HCT116 (cell line): ENCODE data around the gene XYLT1. TPM values are rescaled to one million over a fixed set of nuclear protein-coding genes. Genes with fewer than 3 reads are reported as not detected.

Experiments
- ATAC-seq: fragments of 200-7000 bp; cut with Tn5 transposase; 2 replicates; pipeline ENCODE4 v1.9.1; 2020; ENCODE audit warnings: mild to moderate bottlenecking, moderate library complexity
- BruUV-seq: library from RNA; stranded (reverse); fragments of 400-500 nt; replicated peaks from 2 replicates; lab custom pipeline; 2021; lab: Mats Ljungman, UMichigan
- CTCF ChIA-PET: fragments of 300-600 bp; sonication (Branson Sonifier 250); formaldehyde crosslinking; loops from one replicate; lab custom pipeline; 2021; ENCODE audit warnings: antibody characterized with exemption; lab: Charles Lee
- POLR2A ChIA-PET: fragments of 300-600, 350-600 bp; sonication (Branson Sonifier 250); formaldehyde crosslinking; loops from one replicate; lab custom pipeline; 2021; ENCODE audit warnings: antibody characterized with exemption; lab: Charles Lee
- RAD21 ChIA-PET, 2 experiments: fragments of 300-600 bp; sonication (Branson Sonifier 250); formaldehyde crosslinking; loops; one replicate each; lab custom pipeline; 2023; ENCODE audit warnings: low total read pairs in 2 of 2; ENCODE audit not compliant: uncharacterized antibody in 2 of 2, unreplicated experiment in 2 of 2, low non-redundant PET in 1 of 2; lab: Charles Lee
- DNase-seq: peaks from one replicate; pipeline ENCODE4 v3.0.0-alpha.2; 2010; ENCODE audit warnings: low read depth, low spot score
- H2AFZ ChIP-seq: fragments of 200-600 bp; shearing (Covaris generic), sonication (generic); 2 replicates; pipeline ENCODE4 v1.6.1; 2017; ENCODE audit warnings: low read depth, mixed run types, mixed read lengths, antibody characterized with exemption, low read length; ENCODE audit not compliant: poor library complexity, severe bottlenecking
- H3K27ac ChIP-seq: 2 replicates; pipeline ENCODE4 v1.5.1; 2012; ENCODE audit warnings: low read depth, low read length
- H3K27me3 ChIP-seq: fragments of 200-600 bp; sonication (generic); 2 replicates; pipeline ENCODE4 v1.6.1; 2016; ENCODE audit warnings: mixed run types, low read length, mixed read lengths; ENCODE audit not compliant: insufficient read depth
- H3K36me3 ChIP-seq, 2 experiments: fragments of 200-500 bp in 1 of 2; fragments of 200-600 bp in 1 of 2; sonication (Bioruptor generic) in 1 of 2; sonication (generic) in 1 of 2; 2 replicates each; pipeline versions ENCODE4 v1.5.1 to v1.6.1; 2014 to 2016; ENCODE audit warnings: low read length in 2 of 2, inconsistent platforms in 1 of 2, mixed read lengths in 1 of 2, mixed run types in 1 of 2; ENCODE audit not compliant: insufficient read depth in 2 of 2, control insufficient read depth in 1 of 2
- H3K4me1 ChIP-seq, 2 experiments: fragments of 200-600 bp in 1 of 2; sonication (generic) in 1 of 2; 2 replicates each; pipeline versions ENCODE4 v1.5.1 to v1.6.1; 2012 to 2017; ENCODE audit warnings: low read length in 2 of 2, inconsistent platforms in 1 of 2, mild to moderate bottlenecking in 1 of 2, mixed read lengths in 1 of 2, mixed run types in 1 of 2, moderate library complexity in 1 of 2; ENCODE audit not compliant: insufficient read depth in 2 of 2, control insufficient read depth in 1 of 2
- H3K4me2 ChIP-seq: fragments of 200-600 bp; sonication (generic); 2 replicates; pipeline ENCODE4 v1.6.1; 2017; ENCODE audit warnings: mixed run types, low read length, mixed read lengths
- H3K4me3 ChIP-seq, 2 experiments: fragments of 200-600 bp in 1 of 2; sonication (generic) in 1 of 2; replicated peaks in 1 of 2; 2 replicates each; pipeline ENCODE4 v1.5.1; 2011 to 2016; ENCODE audit warnings: low read length in 2 of 2, control low read depth in 1 of 2, low read depth in 1 of 2, mild to moderate bottlenecking in 1 of 2, mixed read lengths in 1 of 2, mixed run types in 1 of 2
- H3K79me2 ChIP-seq: fragments of 200-600 bp; sonication (generic); 2 replicates; pipeline ENCODE4 v1.6.1; 2017; ENCODE audit warnings: mild to moderate bottlenecking, mixed run types, low read length, moderate library complexity, mixed read lengths; ENCODE audit not compliant: insufficient read depth
- H3K9ac ChIP-seq: fragments of 200-600 bp; sonication (generic); 2 replicates; pipeline ENCODE4 v1.6.1; 2016; ENCODE audit warnings: low read length, mixed read lengths
- H3K9me2 ChIP-seq: fragments of 200-600 bp; sonication (generic), shearing (Covaris generic); 2 replicates; pipeline ENCODE4 v1.6.1; 2017; ENCODE audit warnings: mixed run types, mild to moderate bottlenecking, moderate library complexity; ENCODE audit not compliant: insufficient read depth
- H3K9me3 ChIP-seq, 2 experiments: fragments of 200-500 bp in 1 of 2; fragments of 200-600 bp in 1 of 2; sonication (Bioruptor generic) in 1 of 2; sonication (generic) in 1 of 2; 2 replicates each; pipeline ENCODE4 v1.6.1; 2014 to 2017; ENCODE audit warnings: low read length in 2 of 2, mixed read lengths in 2 of 2, inconsistent platforms in 1 of 2, low read depth in 1 of 2, mild to moderate bottlenecking in 1 of 2, mixed run types in 1 of 2, moderate library complexity in 1 of 2; ENCODE audit not compliant: control insufficient read depth in 1 of 2, insufficient read depth in 1 of 2
- H4K20me1 ChIP-seq: fragments of 200-600 bp; sonication (generic), shearing (Covaris generic); 2 replicates; pipeline ENCODE4 v1.6.1; 2017; ENCODE audit warnings: mixed run types, mild to moderate bottlenecking, moderate library complexity; ENCODE audit not compliant: insufficient read depth
- CBX3 ChIP-seq: IDR thresholded peaks from 2 replicates; pipeline ENCODE4 v1.6.1; 2012; ENCODE audit warnings: low read depth
- ELF1 ChIP-seq: IDR thresholded peaks from 2 replicates; pipeline ENCODE4 v1.6.1; 2012; ENCODE audit warnings: low read depth, borderline replicate concordance
- EZH2 ChIP-seq: fragments of 200-600 bp; sonication (generic); IDR thresholded peaks from 2 replicates; pipeline ENCODE4 v1.6.1; 2017; ENCODE audit warnings: antibody characterized with exemption, mixed run types
- FOSL1 ChIP-seq: IDR thresholded peaks from 2 replicates; pipeline ENCODE4 v1.6.1; 2012; ENCODE audit warnings: low read depth
- JUND ChIP-seq: IDR thresholded peaks from 2 replicates; pipeline ENCODE4 v1.6.1; 2012
- POLR2A ChIP-seq: IDR thresholded peaks from 2 replicates; pipeline ENCODE4 v1.7.0; 2011; ENCODE audit warnings: borderline replicate concordance; ENCODE audit not compliant: insufficient read depth, insufficient read length; ENCODE audit errors: extremely low read depth
- POLR2AphosphoS5 ChIP-seq: IDR thresholded peaks from 2 replicates; pipeline ENCODE4 v1.6.1; 2011; ENCODE audit warnings: mild to moderate bottlenecking, low read depth, low read length, moderate library complexity
- SRF ChIP-seq: IDR thresholded peaks from 2 replicates; pipeline ENCODE4 v1.6.1; 2012; ENCODE audit warnings: low read depth
- TCF7L2 ChIP-seq: IDR thresholded peaks from 2 replicates; pipeline ENCODE4 v1.7.0; 2011; ENCODE audit warnings: borderline replicate concordance, inconsistent platforms; ENCODE audit not compliant: insufficient read depth, insufficient read length; ENCODE audit errors: extremely low read depth
- YY1 ChIP-seq: IDR thresholded peaks from 2 replicates; pipeline ENCODE4 v1.6.1; 2011; ENCODE audit warnings: low read length, low read depth, moderate library complexity, mild to moderate bottlenecking; ENCODE audit not compliant: insufficient replicate concordance; ENCODE audit errors: extremely low read depth
- ZFX ChIP-seq: fragments of 450-650 bp; IDR thresholded peaks from 2 replicates; pipeline ENCODE4 v1.6.1; 2017
- intact Hi-C: fragments of 100-400 bp; cut with micrococcal nuclease; formaldehyde crosslinking; loops from 2 replicates; pipeline ENCODE4 v1.10.0; 2022
- total RNA-seq: library from RNA; stranded (reverse); gene quantifications from one replicate; pipeline ENCODE4 v1.2.1, GENCODE V29; 2021; ENCODE audit not compliant: unreplicated experiment
- TF ChIP-seq, protein P1 (sequence below): IDR thresholded peaks from 2 replicates; pipeline ENCODE4 v1.6.1; 2011; ENCODE audit warnings: mild to moderate bottlenecking, low read length, moderate library complexity; ENCODE audit not compliant: insufficient replicate concordance; ENCODE audit errors: extremely low read depth
- TF ChIP-seq, protein P2 (sequence below): IDR thresholded peaks from 2 replicates; pipeline ENCODE4 v1.6.1; 2012

Gene XYLT1
- total RNA-seq, 1 experiment from 2014 or later, result 4.5 TPM

DNA sequence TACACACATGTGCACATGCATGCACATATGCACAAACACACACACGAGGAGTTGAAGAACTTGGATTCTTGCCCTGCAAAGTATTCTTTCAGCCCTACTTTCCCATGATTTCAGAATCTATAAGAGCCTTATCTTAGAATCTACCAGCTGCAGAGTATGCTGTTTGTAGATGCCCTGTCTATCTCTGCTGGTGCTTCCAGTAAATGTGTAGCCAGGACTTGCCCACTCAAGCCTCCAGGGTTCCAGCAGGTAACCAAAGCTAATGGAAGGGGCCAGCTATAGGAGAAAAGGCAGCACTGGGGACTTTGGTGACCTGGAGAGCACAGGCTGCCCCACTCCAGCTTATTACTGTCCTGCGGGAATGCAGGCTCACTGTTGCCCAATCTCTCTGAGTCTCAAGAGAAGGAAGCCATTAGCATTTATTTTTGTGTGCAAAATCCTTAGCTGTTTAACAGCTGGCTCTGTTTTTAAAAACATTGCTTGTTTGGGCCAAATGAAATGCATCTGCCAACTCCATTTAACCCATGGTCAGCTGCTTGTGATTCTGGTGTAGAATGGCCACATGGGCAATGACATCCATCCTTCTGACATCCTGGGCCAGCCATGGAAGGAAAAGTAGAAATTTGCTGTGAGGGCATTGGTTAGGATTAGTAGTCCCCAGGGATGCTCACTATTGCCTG lies 28.6 kb upstream of the XYLT1 start:
- CTCF ChIA-PET, result no interaction called here
- no peak overlapping the region for H3K9ac ChIP-seq
- TF ChIP-seq ZFX (no peak), ELF1 (no peak), EZH2 (no peak), SRF (no peak), POLR2A (no peak), FOSL1 (no peak), JUND (no peak), YY1 (no peak), POLR2AphosphoS5 (no peak), CBX3 (no peak), TCF7L2 (no peak)
- TF ChIP-seq, protein P1, sequence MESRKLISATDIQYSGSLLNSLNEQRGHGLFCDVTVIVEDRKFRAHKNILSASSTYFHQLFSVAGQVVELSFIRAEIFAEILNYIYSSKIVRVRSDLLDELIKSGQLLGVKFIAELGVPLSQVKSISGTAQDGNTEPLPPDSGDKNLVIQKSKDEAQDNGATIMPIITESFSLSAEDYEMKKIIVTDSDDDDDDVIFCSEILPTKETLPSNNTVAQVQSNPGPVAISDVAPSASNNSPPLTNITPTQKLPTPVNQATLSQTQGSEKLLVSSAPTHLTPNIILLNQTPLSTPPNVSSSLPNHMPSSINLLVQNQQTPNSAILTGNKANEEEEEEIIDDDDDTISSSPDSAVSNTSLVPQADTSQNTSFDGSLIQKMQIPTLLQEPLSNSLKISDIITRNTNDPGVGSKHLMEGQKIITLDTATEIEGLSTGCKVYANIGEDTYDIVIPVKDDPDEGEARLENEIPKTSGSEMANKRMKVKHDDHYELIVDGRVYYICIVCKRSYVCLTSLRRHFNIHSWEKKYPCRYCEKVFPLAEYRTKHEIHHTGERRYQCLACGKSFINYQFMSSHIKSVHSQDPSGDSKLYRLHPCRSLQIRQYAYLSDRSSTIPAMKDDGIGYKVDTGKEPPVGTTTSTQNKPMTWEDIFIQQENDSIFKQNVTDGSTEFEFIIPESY, result no peak
- TF ChIP-seq, protein P2, sequence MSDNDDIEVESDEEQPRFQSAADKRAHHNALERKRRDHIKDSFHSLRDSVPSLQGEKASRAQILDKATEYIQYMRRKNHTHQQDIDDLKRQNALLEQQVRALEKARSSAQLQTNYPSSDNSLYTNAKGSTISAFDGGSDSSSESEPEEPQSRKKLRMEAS, result no peak
- TF ChIP-seq, all 23 proteins: peak for 0
- Histone ChIP-seq H2AFZ (no peak overlapping the region), H3K4me2 (no peak overlapping the region), H3K4me3 (no peak overlapping the region), H3K79me2 (no peaks in the 10 kb centered on the region), H3K27ac (no peak overlapping the region), H3K9me2 (no peaks in the 10 kb centered on the region), H3K9me3 (no peaks in the 10 kb centered on the region), H3K4me1 (no peaks in the 10 kb centered on the region), H3K27me3 (peaks cover 54% of the 10 kb centered on the region), H3K36me3 (no peaks in the 10 kb centered on the region), H4K20me1 (no peaks in the 10 kb centered on the region)
- no TSS peak for BruUV-seq
- intact Hi-C loops, result no loop called here
- ChIA-PET POLR2A (no interaction called here), RAD21 (no interaction called here)
- no peak for DNase-seq
- no peak for ATAC-seq
